GM21717 (cell line): ENCODE data around the gene GFRA1.

ENCODE experiments used
- ATAC-seq: cut with Tn5 transposase; IDR thresholded peaks from one replicate; pipeline ENCODE4 v1.9.1; 2021; ENCODE audit warnings: mild to moderate bottlenecking, moderate library complexity; ENCODE audit not compliant: unreplicated experiment

GFRA1 gene

DNA sequence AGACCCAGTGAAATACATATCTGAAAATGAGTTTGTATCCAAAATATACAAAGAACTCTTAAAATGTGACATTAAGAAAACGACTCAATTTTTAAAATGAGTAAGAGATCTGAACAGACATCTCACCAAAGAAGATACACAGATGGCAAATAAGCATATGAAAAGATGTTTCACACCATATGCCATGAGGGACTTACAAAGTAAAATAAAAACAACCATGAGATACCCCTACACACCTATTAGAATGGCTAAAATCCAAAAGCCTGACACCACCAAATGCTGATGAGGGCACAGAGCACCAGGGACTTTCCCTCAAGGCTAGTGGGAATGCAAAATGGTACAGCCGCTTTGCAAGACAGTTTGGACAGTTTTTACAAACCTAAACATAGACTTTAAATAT is 27.9 kb downstream of the GFRA1 start:
- no peak for ATAC-seq

- ATAC-seq: no peak
Observed at GRCh38 chr10:116241642-116242410, 31.2 kb downstream of the GFRA1 start.

DNA sequence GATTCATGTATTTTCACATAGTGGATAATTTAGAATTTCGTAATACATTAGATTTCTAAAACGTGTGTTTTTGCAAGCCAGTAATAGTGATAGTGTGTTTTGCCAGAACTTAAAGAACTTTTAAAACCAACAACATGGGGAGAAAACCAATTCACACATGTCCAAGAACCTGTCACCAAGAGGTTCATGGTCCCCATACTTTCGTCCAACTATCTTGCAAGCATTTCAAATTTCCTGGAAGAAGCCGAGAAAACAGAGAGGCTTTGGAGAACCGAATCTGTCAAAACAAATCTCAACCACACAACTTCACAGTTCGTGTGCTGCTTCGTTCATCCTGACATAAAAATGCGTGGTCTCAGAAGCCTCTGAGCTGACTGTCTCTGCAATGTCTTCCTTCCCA is 31.9 kb downstream of the GFRA1 start:
- no peak for ATAC-seq

GRCh38 chr10:116240157-116240950 is 32.7 kb downstream of the GFRA1 start:
- ATAC-seq: no peak

DNA sequence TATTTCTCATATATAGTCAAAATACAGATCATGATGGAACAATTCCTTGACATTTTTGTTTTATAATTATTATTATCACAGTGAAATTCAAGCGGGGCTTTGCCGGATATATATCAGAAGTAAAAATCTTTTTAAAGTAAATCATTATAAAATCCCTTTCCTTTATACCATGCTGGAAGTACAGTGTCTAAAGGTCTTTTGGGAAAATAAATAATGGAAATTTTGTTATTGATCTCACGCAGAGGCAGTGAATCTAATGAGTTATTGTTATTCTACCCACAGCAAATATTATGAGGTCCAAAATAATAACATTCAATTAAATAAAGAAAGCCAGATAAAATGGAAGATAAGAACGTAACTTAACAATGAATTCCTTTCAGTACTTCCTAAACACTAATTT is 33.8 kb downstream of the GFRA1 start:
- ATAC-seq: no peak

DNA sequence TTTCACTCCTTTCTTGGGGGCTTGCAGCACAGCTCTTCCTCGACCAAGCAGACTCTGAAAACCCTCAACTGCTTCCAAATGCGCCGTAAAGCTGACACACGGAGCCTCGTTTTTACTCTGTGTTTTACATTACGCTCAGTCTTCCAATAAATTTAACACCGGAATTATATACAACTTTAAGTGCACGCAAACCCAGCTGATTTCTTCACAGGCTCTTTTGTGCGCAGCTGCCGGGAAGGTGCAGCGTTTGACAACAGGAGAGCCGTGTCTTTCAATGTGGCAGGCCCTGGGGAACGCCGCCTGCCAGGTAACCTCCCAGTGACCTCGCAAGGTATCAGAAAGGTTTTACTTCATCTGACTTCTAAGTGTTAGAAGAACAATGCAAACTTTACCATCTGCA is 35.0 kb downstream of the GFRA1 start:
- no peak for ATAC-seq

- ATAC-seq: no peak
Observed at GRCh38 chr10:116237260-116237659, 35.7 kb downstream of the GFRA1 start.

DNA sequence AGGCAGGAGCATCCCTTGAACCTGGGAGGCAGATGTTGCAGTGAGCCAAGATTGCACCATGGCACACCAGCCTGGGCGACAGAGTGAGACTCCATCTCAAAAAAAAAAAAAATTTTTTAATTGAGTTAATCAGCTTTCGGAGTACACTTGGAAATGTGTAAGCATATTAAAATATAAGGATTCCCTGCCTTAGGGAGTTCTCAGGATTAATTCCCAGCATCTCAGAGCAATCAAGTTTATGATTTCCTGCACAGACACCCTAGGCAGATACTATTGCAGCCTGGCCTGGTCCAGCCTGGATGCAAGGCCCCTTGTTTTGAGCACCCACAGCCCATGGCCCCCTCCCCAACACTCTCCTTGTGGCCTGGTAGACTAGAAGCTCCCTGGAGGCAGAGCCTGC is 39.8 kb downstream of the GFRA1 start:
- ATAC-seq: no peak

- no peak for ATAC-seq
Observed at GRCh38 chr10:116232613-116233012, 40.4 kb downstream of the GFRA1 start.

GRCh38 chr10:116226766-116227165 is 46.2 kb downstream of the GFRA1 start:
- ATAC-seq: no peak

GRCh38 chr10:116226053-116226452 is 47.0 kb downstream of the GFRA1 start:
- no peak for ATAC-seq

GRCh38 chr10:116223289-116223688 is 49.7 kb downstream of the GFRA1 start:
- ATAC-seq: no peak

- ATAC-seq: no peak
Observed at GRCh38 chr10:116221053-116221452, 52.0 kb downstream of the GFRA1 start.

- no peak for ATAC-seq
Observed at GRCh38 chr10:116216676-116217075, 56.3 kb downstream of the GFRA1 start.

DNA sequence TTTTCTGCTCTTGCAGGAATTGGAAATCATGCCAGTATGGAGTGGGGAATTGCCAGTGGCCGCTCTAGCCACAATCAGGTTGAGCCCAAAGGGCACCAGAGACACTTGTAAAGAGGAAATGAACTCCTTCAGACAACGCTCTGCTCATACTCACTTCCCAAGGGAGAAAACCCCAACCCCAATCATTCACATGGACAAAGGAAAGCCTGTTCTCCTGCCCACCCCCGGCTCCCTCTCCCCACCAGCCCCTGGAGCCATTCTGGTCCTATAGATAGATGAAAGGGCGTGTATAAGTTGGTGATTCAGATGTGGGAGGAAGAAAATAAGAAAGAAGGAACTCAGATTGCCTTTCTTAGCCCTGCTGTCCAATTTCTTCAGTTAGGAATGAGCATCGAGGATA is 57.4 kb downstream of the GFRA1 start:
- no peak for ATAC-seq

DNA sequence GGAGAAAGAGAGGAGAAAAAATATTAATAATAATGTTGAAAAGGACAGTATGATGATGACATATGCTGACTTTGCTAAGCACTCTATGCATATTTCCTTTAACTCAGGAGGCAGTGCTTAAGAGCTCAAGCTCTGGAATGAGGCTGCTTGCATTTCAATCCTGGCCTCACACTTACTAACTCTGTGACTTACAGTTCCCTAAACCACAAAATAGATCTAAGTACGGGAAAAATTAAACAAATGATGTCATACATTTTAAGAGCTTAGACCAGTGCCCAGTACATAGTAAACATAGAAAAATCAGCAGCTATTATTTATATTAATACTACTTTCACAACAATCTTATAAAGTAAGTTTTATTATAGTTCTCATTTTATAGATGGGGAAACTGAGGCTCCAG is 61.3 kb downstream of the GFRA1 start:
- ATAC-seq: no peak

GRCh38 chr10:116210588-116211346 is 62.2 kb downstream of the GFRA1 start:
- ATAC-seq: no peak

GRCh38 chr10:116209781-116210180 is 63.2 kb downstream of the GFRA1 start:
- ATAC-seq: no peak

GRCh38 chr10:116208956-116209567 is 63.9 kb downstream of the GFRA1 start:
- ATAC-seq: no peak

- ATAC-seq: no peak
Observed at GRCh38 chr10:116207690-116208089, 65.3 kb downstream of the GFRA1 start.

- ATAC-seq: no peak
Observed at GRCh38 chr10:116203661-116204060, 69.3 kb downstream of the GFRA1 start.
